Measurements from ENCODE around the gene CCL26. TPM values are rescaled to one million over a fixed set of nuclear protein-coding genes. Genes with fewer than 3 reads are reported as not detected.
"Not testable (repeated sequence)": the region's sequence is repeated elsewhere in the genome, so short reads cannot be mapped to it uniquely, and the experiment has no call there.

Gene CCL26
- polyA plus RNA-seq, 3 donors: 0.23 to 10.6 (median 0.82) TPM

DNA sequence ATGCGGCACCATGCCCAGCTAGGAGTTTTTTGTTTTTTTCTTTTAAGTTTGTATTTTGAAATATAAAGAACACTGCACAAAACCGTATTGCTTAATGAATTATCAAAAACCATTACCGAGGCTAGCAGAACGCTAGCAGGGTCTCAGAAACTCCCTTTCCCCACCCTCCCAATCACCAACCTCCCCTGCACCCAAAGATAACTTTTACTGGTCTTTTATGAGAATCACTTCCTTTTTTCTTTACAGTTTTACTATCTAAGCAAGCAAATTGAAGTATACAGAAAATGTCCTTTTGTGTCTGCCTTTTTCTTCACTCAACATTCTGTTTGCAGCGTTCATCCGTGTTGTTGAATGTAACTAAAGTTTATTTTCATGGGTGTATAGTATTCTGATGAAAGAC is 46.7 kb downstream of the CCL26 start:
- no peak overlapping the region for H3K27ac ChIP-seq (ENCODE audit: low read depth, low read length)
- 72 to 92% (median 78%) methylated on average over 6 of the region's 6 CpGs for WGBS, 3 donors

DNA sequence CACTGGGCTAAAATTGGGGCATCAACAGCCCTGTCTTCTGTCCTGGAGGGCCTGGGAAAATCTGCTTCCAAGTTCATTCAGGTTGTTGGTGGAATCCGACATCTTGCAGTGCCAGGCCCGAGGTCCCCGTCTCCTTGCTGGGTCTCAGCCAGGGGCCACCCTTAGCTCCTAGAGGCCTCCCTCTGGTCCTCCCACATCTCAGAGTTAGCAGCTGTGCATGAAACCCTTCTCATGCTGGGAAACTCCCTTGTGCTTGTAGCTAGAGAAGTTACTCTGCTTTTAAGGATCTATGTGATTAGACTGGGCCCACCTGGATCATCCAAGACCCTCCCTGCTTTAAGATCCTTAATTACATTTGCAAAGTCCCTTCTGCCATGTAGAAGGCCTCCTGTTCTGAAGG is 48.6 kb downstream of the CCL26 start:
- no peak overlapping the region for H3K27ac ChIP-seq (ENCODE audit: low read depth, low read length)
- 76 to 94% (median 80%) methylated on average over 3 of the region's 3 CpGs for WGBS, 3 donors

DNA sequence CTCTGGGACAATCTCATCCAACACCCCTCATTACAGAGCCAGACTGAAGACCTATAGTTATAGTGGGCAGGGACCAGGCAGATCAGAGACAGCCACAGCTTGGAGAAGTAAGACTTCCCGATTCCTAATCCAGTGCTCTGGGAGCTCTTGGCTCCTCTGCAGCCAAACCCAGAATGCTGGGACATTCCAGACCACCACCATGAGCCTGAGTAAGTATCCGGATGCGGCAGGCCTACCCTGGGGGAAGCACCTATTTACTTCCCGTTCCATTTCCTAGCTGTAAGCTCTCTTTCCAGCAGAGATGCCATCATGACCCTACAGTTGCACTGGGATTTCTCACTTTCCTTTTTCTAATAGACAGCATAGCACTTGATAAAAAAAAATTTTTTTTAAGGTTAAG is 49.6 kb downstream of the CCL26 start:
- WGBS, 3 donors: 58 to 76% (median 75%) methylated on average over 4 of the region's 4 CpGs
- H3K27ac ChIP-seq (ENCODE audit: low read depth, low read length): no peak overlapping the region

DNA sequence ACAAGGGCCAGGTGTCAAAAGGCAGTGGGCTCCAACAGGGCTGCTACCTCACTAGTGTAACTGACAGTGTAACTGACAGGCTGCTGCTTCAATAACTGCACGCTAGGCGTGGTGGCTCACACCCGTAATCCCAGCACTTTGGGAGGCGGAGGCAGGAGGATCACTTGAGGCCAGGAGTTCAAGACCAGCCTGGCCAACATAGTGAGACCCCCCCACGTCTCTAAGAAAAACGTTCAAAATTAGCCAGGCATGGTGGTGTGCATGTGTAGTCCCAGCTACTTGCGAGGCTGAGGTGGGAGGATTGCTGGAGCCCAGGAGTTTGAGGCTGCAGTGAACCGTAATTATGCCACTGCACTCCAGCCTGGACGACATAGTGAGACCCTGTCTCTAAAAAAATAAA is 50.1 kb downstream of the CCL26 start:
- not testable (repeated sequence) for H3K27ac ChIP-seq (ENCODE audit: low read depth, low read length)
- 86 to 94% (median 94%) methylated on average over 9 of the region's 9 CpGs for whole genome bisulfite sequencing, 3 donors

DNA sequence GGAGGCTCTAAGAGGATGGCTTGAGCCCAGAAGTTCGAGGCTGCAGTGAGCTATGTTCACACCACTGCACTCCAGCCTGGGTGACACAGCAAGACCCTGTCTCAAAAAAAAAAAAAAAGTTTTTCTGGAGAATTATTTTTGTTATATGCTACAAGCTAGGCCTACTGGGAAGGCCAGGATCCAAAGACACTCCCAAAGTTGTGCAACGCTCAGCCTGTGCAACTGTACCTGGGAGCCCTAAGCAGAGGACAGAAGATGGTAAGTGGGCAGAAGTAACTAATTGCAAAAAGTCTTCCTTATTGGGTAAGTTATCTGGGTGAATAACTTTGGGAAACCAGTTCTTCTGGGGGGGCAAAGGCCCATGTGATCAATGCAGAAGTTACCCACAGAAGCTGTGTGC is 50.6 kb downstream of the CCL26 start:
- H3K27ac ChIP-seq (ENCODE audit: low read depth, low read length): no peak overlapping the region
- 77 to 97% (median 81%) methylated on average over 2 of the region's 2 CpGs for WGBS, 3 donors

DNA sequence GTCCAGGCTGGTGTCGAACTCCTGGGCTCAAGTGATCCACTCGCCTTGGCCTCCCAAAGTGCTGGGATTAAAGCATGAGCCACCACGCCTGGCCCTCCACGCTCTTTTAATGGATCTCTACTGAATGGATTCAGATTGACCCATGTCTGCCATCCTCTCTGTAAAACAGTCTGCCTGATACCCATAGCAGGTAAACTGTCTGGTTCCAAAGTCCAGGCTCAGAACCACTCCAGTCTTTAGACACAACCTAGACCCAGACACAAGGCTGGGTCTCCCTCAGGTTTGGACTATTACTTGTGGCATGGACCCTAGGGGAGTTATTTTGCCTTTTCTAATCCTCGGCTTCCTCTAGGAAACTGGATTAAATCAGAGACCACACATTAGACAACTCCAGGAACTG is 52.4 kb downstream of the CCL26 start:
- H3K27ac ChIP-seq (ENCODE audit: low read depth, low read length): no peak overlapping the region
- 95 to 97% (median 95%) methylated on average over 5 of the region's 5 CpGs for WGBS, 3 donors

Other genes starting within 250 kb of the CCL26 start
- gene HIP1, start 33.3 kb downstream of the CCL26 start, polyA plus RNA-seq: 10 to 100 TPM in 2 of 3 donors, 1 to 10 TPM in 1; 4.1 to 15.4 (median 10.7) TPM
- gene CCL24, start 41.6 kb upstream of the CCL26 start, polyA plus RNA-seq: 1 to 10 TPM in 1 of 3 donors, under 1 TPM in 2; 0.20 to 1.0 (median 0.34) TPM
- 10 to 100 TPM; 23.4 to 53.5 (median 43.4) TPM for gene RHBDD2, start 106.8 kb upstream of the CCL26 start, polyA plus RNA-seq
- gene POR, start 142.9 kb upstream of the CCL26 start, polyA plus RNA-seq: 100 to 1,000 TPM in 1 of 3 donors, 10 to 100 TPM in 2; 59.6 to 250 (median 70.1) TPM
- gene TMEM120A, start 222.4 kb upstream of the CCL26 start, polyA plus RNA-seq: 100 to 1,000 TPM in 2 of 3 donors, 10 to 100 TPM in 1; 62.5 to 257 (median 117) TPM

All from adipose tissue (tissue), 3 donors.